GM18502 (cell line): ENCODE results near the gene LPP.

Source experiments
- ATAC-seq: cut with Tn5 transposase; IDR thresholded peaks from one replicate; pipeline ENCODE4 v1.9.1; 2021; ENCODE audit warnings: mild to moderate bottlenecking; ENCODE audit not compliant: unreplicated experiment, poor library complexity

LPP gene

DNA sequence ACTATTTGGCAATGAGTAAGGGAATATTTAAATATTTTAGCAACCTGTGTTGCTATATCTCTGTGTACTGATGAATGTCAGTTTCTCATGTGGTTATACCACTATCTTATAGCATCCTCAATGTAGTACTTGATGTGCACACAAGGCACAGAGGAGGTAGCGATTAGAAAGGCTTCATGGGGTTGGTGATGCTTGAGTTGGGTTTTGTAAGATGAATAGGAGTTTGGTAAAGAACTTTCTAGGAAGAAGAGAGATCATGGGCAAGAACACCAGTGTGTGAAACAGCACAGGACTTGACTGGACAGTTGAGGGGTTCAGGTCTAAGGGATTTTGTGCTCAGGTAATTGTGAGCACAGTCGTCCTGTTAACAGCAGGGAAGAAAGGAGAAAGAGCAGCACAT, 38.1 kb downstream of the LPP start:
- no peak for ATAC-seq

DNA sequence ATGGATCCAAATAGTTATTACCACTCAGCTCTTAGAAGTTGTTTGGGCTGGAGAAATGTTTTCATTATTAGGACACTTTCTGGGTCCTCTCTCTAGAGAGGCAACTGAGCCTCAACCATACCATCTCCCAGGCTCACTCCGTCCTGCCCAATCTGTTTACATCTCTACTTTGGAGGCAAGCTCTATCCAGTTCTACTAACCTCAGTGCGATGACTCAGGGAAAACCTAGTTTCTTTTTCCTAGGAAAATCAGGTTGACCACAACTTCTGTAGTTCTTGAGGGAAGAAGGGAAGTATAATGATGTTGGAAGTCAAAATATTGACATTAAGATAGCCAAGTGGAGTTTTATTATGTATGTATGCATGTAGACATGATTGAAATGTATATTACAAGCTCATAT, 40.4 kb downstream of the LPP start:
- no peak for ATAC-seq

DNA sequence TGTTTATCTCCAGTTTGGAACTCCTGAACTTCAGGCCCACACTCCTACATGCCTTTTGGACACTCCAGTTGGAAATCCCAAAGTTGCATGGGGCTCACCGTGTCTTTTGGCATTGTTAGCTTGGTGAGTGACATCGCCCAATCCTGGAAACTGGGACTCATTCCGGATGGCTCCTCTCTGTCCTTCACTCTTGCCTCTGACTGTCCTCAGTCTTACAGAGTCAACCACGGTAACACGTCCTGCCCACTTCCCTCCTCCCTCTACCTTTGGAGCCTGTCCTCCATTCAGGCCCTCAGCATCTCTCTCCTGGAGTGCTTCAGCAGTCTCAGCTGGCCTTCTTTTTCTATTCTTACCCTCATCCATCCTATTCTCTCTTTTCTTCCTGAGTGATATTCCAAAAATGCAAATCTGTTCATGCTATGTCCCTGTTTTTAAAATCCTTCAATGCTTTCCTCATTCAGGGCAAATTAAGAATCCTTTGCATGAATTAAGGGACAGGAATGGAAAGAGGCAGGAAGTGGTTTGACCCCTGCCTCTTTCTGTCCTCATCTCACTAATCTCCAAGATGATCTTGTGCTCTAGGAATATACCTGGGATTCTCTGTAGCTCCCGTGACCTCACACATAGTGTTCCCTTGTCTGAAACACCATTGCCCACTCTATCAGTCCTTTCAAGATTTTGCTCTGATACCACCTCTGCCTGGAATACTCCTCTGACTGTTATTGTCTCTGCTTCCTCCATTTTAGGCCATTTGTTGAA, 42.5 kb downstream of the LPP start:
- ATAC-seq = no peak

DNA sequence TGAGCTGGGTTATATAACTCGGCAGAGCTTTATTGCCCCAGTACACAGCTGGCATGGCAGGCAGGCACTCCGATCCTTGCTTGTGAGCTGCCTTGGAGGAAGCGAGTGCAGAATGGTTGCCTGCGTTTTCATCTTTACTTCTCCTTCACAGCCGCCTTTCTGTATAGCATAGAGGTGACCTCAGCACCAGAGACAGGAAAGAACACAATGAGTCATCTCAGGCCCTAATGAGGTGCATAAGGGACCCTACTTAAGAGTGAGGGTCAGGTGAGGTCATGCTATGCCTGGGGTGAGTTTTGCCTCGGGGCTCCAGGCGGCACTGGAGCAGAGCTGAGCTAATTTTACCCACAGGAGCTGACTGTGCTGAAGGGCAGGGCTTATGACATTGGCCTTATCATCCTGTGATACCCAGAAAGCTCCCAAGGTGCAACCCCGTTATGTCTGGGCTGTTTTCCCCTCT, 43.5 kb downstream of the LPP start:
- no peak for ATAC-seq

DNA sequence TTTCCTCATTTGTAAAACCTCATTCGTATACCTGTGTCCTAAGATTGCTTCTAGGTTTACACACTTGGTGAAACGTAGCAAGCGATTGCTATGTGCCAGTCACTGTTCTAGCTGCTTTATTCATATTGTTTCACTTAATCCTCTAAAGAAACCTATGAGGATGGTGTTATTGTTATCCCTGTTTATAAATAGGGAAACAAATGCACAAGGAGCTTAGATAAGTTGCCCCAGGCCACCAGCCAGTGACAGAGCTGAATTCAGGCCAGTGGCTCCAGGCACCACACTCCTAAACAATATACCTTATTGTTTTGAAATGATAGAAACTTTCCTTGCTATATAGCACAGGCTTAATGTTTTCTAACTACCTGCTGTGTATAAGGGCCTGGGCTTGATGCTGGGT, 44.0 kb downstream of the LPP start:
- ATAC-seq = no peak

DNA sequence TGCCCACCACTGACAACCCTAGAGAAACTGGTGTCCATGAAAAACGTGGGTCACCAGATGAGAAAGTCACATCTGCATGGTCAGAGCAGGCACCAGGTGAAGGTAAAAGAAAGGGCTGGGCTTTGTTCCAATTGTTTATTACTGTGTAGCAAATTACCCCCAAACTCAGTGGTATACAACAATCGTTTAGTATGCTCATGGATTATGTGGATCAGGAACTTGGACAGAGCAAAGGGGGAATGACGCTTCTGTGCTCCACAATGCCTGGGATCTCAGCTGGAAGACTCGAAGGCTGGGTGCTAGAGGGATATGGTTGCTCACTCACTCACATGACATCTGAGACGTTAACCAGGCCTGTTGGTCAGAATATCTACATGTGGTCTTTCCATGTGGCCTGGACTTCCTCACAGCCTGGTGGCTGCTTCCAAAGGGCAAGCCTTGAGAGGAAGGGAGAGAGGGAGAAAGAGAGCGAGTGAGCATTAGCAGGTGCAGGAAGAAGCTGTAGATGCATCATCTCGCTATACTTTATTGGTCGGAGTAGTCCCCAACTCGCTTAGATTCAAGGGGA, 44.9 kb downstream of the LPP start:
- no peak for ATAC-seq

DNA sequence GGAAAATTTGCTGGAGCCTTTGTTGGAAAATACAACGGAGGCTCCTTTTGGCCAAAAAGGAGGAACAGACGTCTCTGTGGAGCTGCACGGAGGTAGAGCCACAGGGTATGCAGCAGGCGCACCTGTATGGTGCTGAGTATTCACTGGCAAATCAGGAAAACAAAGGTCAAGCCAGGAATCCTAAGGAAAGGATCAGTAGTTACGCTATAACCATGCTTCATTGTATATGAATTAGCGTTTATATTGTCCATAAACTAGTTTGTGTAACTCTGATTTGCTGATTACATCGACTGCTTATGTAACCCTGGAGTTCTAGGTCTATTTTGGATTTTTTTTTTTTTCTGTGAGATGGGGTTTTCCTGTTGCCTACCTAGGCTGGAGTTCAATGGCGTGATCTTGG, 45.4 kb downstream of the LPP start:
- ATAC-seq = no peak

DNA sequence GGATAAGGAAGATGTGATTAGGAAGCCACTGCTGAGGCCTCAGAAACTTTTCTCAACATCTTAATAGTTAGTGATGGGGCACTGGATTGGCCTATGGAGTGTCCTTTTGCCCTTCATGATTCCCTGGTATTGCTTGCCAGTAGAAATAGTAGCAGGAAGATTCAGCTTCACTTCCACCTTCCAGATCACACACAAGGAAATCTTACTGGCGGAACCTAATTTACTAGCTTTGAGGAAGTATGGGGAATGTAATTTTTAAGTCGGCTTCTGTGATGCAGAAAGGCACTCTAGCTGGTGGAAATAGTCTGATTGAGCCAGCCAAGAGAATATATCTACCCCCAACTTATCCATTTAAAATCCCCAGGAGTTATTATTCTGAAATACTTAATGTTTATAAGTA, 46.5 kb downstream of the LPP start:
- ATAC-seq = no peak

DNA sequence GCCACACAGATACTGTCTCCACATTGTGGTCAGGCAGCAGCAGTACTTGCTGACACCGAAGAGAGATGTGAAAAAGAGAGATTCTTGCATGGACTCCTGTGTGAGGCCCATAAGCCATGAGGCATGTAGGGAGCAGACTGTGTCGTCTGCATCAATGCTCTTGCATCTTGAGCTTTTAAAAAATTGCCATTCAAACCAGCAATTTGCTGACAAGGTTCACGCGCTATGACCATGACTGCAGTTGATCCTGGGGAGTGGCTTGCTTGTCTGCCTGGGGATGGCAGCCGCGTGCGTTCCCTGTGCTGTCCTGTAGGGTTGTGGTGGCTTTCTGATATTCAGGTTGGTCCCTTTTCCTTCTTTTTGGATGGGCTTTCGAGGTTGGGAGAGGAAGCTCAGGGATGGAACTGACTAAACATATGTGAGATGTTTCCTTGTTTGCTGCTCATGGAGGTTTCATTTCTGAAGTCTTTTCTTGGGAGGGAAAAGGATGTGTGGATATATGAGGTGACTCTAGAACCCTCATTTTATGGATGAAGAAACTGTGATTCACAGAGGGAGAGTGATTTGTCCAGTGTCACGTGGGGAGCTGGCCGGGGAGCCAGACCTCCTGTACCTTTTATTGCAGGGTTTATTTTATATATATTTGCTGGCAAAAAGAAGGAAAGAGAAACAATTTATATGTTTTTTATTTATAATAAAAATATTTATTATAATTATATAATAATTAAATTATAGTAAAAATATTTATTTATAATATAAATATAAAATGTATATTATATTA, 48.6 kb downstream of the LPP start:
- ATAC-seq = no peak

DNA sequence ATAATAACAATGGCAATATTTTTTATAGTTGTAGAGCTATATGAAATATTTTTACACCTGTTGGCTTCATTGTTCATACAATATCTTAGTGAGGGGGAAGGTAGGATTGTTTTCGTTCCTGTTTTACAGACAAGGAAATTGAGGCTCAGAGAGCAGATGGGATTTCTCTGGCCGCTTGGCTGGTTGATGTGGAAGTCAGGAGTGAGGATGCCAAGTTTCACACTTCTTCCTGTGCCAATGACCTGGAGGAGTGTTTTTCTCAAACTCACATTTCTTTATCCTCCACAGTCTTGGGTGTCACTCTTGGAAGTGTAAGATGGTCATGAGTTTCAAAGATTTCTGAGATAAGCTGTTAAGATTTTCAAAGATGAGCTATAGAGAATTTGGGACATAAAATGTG, 50.6 kb downstream of the LPP start:
- ATAC-seq = no peak

DNA sequence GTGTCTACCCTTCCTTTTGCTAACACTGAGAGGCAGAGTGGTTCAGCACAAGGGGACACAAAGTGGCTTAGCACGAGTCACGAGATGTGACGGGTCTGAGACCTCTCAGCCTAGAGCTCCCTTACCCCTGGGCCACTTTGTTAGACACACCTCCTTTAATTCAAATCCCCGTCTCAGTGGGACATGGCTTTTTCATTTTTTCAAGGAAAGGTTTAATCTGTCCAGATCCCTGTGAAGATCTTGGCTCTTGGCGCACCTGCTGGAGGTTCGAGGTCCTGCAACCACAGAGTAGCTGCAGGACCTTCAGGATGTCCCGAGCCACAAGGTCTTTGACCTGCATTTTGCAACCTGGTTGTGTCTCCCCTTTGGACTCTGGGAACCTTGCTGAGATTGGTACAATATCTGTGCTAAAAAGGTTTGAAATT, 52.0 kb downstream of the LPP start:
- no peak for ATAC-seq

DNA sequence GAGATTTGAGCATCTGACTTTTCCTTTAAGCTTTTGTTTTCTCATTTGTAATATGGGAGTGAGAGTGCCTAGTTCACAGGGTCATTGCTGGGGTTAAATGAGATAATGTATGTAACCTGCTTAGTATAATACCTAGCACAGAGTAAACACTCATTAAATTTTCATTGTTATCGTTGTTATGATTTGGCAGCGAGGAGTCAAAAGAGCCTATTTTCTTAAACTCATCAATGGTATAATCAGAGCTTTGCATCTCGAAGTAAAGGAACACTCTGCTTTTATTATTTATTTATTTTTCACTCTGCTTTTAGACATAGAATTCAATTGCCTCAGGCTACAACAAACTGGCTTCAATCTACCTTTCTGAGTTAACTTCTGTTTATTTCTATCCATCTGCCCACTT, 52.8 kb downstream of the LPP start:
- ATAC-seq = no peak

DNA sequence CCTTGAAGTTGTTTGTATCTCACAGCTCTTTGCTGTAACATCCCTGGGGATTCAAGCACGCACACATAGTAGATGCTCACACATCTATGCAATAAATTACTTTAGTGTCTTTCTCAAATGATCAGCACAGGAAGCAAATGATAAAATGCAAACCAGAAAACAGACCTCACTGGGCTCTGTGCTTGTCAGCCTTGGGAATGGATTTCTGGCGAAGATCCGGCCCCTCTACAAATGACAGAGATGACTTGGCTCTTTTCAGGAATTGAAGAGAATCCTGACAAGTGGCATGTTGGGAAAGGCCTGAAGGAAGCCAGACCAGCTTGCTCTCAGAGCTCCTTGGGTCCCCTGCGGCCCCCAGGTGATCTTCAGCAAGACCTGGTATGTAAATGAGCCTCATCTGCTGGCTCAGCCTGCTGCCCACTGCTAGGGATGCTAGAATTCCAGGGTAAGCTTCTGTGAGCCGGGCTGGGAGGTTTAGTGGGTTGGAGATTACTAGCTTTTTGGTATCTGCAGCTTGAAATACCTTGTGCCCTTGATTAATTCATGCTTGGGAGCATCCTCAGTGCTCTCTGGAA, 54.1 kb downstream of the LPP start:
- no peak for ATAC-seq

DNA sequence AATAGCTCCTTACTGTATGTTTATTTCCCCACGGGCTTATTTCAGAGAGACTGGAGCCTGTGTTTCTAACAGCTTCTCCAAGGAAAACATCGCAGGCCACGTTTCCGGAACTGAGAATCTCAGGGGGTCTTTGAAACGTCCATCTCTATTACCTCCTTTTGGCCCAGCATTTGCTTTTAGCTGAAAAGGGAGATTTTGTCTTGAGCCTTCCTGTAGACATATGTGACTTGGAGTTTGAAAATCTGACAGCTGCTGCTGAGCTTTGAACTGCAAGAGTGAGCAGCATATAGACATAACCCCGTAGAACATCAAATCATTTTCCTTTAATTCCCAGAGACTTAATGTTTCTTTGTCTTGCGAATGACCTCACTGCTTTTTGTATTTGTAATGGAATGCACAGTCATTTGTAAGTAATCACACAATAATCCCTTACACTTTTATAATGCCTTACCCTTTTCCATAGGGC, 54.6 kb downstream of the LPP start:
- no peak for ATAC-seq

DNA sequence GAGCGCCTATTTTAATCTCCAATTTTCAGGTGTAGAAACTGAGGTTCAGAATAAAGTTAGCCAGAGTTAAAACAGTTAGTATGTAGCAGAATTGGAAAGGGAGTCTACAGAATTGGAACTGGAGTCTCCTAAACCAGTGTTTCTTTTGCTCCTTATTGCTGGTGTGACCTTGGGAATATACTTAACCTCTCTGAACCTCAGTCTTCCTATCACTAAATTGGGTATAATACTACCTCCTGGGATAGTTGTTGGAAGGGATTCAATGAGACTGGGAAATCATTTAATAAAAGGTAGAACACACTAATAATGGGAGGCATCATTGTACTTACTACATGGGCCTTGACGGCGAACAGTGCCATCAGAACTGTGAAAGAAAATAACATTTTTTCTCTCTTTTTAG, 55.1 kb downstream of the LPP start:
- ATAC-seq = no peak

DNA sequence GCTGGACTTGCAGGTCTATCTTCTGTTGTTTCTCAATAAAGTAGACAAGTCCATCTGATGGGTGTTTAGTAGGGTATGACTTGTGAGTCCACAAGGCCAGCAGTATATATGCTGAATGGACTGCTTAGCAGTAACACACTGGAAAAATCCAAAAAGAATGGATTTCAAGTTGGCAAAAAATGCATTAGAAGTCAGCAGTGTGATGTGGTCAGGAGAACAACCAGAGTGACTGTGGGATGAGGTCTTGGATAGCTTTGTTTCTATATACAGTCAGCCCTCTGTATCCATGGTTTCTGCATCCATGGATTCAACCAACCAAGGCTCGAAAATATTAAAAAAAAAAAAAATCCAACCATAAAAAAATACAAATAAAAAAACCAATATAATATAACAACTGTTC, 55.8 kb downstream of the LPP start:
- no peak for ATAC-seq

DNA sequence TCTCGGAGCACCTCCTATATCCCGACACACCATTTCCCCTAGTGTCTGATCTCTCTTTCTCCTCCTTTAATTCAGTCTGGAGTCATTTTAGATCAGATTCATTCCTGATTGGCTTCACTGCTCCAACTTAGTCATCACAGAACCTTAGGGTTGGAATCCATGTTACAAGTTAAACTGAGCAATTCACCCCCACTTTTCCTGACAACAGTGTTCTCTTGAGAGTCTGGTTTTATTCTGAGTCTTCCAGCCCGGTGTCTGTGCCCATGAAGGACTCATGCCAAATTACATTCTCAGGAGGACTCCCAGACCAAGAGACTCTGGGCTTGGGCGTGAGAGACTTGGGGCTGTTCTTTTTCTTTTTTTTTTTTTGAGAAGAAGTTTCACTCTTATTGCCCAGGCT, 57.5 kb downstream of the LPP start:
- no peak for ATAC-seq

DNA sequence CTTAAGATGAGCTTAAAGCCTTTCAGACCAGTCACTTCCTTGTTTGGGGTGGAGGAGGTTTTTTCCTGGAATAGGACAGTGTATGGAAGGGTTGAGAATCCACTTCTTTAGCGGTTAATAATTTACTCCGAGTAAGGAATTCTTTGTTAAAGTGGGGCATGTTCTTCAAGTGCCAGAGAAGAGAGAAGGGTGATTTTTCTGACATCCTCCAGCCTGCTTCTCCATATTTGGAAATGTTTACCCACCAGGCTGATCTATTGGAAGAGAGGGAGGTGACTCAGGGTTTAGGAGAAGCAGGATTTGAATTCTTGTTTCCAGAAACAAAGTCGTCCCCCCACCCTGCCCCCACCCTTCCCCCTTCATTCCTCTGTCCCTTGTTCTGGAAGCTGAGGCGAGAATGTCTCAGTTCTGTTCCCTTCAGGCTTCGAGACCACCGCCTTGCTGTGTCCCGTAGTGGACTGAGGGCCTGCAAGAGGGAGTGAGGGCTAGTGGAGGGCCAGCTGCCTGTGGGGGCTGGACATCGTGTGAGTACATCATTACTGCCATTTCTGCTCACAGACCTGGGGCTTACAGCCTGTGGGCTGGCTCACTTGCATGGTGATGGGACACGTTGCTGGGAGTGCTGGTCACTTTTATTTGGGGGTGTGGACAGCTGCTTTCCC, 58.5 kb downstream of the LPP start:
- ATAC-seq = no peak

DNA sequence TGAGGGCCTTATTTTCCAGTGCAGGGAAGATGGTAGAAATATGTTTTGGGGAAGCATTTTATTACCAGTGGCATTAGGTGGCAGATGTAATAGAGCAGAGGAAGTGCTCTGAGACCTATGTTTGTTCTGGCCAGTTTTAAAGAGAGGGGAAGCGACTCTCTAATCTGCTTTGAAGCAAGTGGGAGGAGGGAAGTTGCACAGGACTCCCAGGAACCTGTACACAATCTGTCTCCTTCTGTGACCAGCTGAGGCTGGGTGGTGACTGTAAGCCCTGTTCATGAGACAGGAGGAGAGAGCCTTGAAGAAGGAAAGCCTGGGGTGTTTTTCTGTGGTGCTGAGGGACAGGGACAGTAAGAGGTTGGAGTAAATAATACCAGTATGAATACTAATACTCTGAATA, 60.5 kb downstream of the LPP start:
- no peak for ATAC-seq

DNA sequence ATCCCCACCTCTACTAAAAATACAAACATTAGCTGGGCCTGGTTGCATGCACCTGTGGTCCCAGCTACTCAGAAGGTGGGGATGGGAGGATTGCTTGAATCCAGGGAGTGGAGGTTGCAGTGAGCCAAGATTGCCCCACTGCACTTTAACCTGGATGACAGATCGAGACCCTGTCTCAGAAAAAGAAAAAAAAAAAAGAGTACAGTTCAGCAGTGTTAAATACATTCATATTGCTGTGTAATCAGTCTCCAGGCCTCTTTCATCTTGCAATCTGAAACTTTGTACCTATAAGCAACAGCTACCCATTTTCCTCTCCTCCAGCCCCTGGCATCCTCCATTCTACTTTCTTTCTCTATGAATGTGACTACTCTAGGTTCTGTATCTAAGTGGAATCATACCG, 61.2 kb downstream of the LPP start:
- ATAC-seq = no peak
